GM19452 (cell line): ENCODE measurements around the gene RUNX1.
A peak's percentile ranks its signal among the peaks of the same experiment; 100 is the strongest.
"Not testable (repeated sequence)": the region's sequence is repeated elsewhere in the genome, so short reads cannot be mapped to it uniquely, and the experiment has no call there.

Experiments used
- ATAC-seq: cut with Tn5 transposase; IDR thresholded peaks from one replicate; pipeline ENCODE4 v1.9.1; 2021; ENCODE audit not compliant: unreplicated experiment

RUNX1 gene

GRCh38 chr21:34815831-34816705 lies 233.0 kb downstream of the RUNX1 start:
- no peak for ATAC-seq

- ATAC-seq: no peak
These were observed 234.6 kb downstream of the RUNX1 start for GRCh38 chr21:34814529-34814951.

- ATAC-seq: no peak
These were observed 235.7 kb downstream of the RUNX1 start for GRCh38 chr21:34813266-34813894.

- ATAC-seq: no peak
These were observed 236.4 kb downstream of the RUNX1 start for GRCh38 chr21:34812504-34813265.

GRCh38 chr21:34811368-34811767 lies 237.7 kb downstream of the RUNX1 start:
- no peak for ATAC-seq

GRCh38 chr21:34810786-34811185 lies 238.3 kb downstream of the RUNX1 start:
- no peak for ATAC-seq

GRCh38 chr21:34809822-34810221 lies 239.3 kb downstream of the RUNX1 start:
- ATAC-seq: no peak

GRCh38 chr21:34808569-34809204 lies 240.4 kb downstream of the RUNX1 start:
- ATAC-seq: no peak

- no peak for ATAC-seq
These were observed 241.1 kb downstream of the RUNX1 start for GRCh38 chr21:34807881-34808568.

- peak; percentile 64 for ATAC-seq
These were observed 241.8 kb downstream of the RUNX1 start for GRCh38 chr21:34807146-34807880.

- ATAC-seq: no peak
These were observed 242.7 kb downstream of the RUNX1 start for GRCh38 chr21:34806423-34806822.

- ATAC-seq: no peak
These were observed 243.9 kb downstream of the RUNX1 start for GRCh38 chr21:34805157-34805556.

GRCh38 chr21:34804584-34804983 lies 244.5 kb downstream of the RUNX1 start:
- not testable (repeated sequence) for ATAC-seq

- ATAC-seq: no peak
These were observed 245.2 kb downstream of the RUNX1 start for GRCh38 chr21:34803782-34804370.

- ATAC-seq: no peak
These were observed 246.8 kb downstream of the RUNX1 start for GRCh38 chr21:34802180-34802899.

GRCh38 chr21:34801519-34802132 lies 247.5 kb downstream of the RUNX1 start:
- ATAC-seq: no peak

- ATAC-seq: no peak
These were observed 248.1 kb downstream of the RUNX1 start for GRCh38 chr21:34800797-34801518.

- no peak for ATAC-seq
These were observed 250.0 kb downstream of the RUNX1 start for GRCh38 chr21:34799092-34799491.
